Left ventricle myocardium inferior (tissue), 1 donor: ENCODE data around the gene PGBD5. TPM values are rescaled to one million over a fixed set of nuclear protein-coding genes. Genes with fewer than 3 reads are reported as not detected.
"Not testable (repeated sequence)": the region's sequence is repeated elsewhere in the genome, so short reads cannot be mapped to it uniquely, and the experiment has no call there.

ENCODE experiments used
- DNase-seq: peaks from one replicate; pipeline ENCODE4 v3.0.0-alpha.2; 2020
- H3K27ac ChIP-seq: fragments of 200-600 bp; replicated peaks from 2 replicates; pipeline ENCODE4 v1.8.0; 2021
- H3K27me3 ChIP-seq: fragments of 200-600 bp; 2 replicates; pipeline ENCODE4 v1.8.0; 2021; ENCODE audit warnings: low read depth
- H3K36me3 ChIP-seq: fragments of 200-600 bp; 2 replicates; pipeline ENCODE4 v1.8.0; 2021
- H3K4me1 ChIP-seq: fragments of 200-600 bp; 2 replicates; pipeline ENCODE4 v1.8.0; 2021
- H3K4me3 ChIP-seq: fragments of 200-600 bp; 2 replicates; pipeline ENCODE4 v1.8.0; 2021; ENCODE audit warnings: mild to moderate bottlenecking, moderate library complexity
- H3K9me3 ChIP-seq: fragments of 200-600 bp; replicated peaks from 2 replicates; pipeline ENCODE4 v1.8.0; 2021
- CTCF ChIP-seq: fragments of 200-600 bp; IDR thresholded peaks from 2 replicates; pipeline ENCODE4 v1.8.0; 2021; ENCODE audit warnings: antibody characterized with exemption, mild to moderate bottlenecking, borderline replicate concordance
- intact Hi-C: fragments of 100-400 bp; cut with micrococcal nuclease; formaldehyde crosslinking; loops from one replicate; pipeline ENCODE4 v1.11.0; 2022
- long read RNA-seq: library from polyadenylated mRNA; unstranded; transcript quantifications from one replicate; pipeline ENCODE4 v2.0.0, GENCODE V29; 2021
- total RNA-seq: library from RNA; stranded (reverse); fragmentation: NEBNext Ultra II Directional; extraction: Animal tissue kit (Norgen Biotek cat#: 25700); gene quantifications from one replicate; pipeline ENCODE4 v1.2.1, GENCODE V29; 2021
- donor health status: DM: no; HTN: yes; CAD: no; lungs with severe emphysema.

Gene PGBD5
- 10.6 TPM for total RNA-seq
- long read RNA-seq, full-length matches to known transcripts, result 26 of 30 reads
- long read RNA-seq, partial matches to known transcripts, result 0 of 30 reads
- long read RNA-seq, other reads (novel, unspliced or antisense), result 4 of 30 reads

DNA sequence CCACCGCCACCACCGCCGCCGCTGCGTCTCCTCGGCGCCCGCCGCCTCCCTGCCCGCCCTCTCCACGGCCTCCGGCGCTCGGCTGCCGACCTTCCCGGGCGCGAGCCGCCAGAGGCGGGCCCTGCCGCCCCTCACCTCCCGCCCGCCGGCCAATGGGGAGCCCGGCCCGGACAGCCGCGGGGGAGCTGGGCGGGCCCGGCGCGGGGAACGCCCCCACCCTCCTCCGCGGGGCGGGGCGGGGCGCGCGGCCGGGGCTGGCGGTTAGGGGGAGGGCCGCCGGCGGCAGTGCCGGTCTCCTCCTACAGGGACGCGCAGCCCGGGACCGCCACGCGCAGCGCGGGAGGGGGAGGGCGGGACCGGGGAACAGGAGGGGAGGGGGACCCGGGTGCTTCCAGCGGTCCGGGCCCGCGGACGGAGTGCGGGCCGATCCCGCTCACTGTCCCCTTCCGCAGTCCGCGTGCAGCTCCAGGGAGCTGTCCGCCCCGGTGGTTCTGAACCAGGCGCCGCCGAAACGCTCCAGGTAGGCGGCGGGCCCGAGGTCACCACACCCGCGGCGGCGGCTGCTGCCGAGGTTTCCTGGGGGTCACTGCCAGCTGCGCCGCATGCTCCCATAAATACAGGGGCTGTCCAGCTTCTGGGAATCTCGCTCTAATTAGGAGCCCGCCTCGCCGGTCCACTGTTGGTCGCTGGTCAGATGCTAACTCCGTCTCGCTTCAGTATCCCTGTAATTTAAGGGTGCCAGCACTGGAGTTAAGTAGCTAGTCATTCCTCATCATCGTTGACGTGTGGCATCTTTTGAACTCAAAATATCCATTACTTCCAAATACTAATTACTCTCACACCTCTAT, at the start of gene PGBD5:
PGBD5 (minus strand) TSS at position 87 of the 848 bp plus-strand sequence. CDS start 404 bp downstream, outside the sequence.
- Histone ChIP-seq H3K4me3 (peak within 1 kb of the TSS; percentile 70), H3K27ac (peak within 1 kb of the TSS; percentile 46), H3K27me3 (peaks cover 64% of the 10 kb centered on the region), H3K4me1 (peaks cover 35% of the 10 kb centered on the region), H3K36me3 (no peaks in the 10 kb centered on the region), H3K9me3 (no peaks in the 10 kb centered on the region)
- peak; percentile 32 for TF ChIP-seq CTCF
- DNase-seq, result peak; percentile 72
- intact Hi-C loops, result no loop called here

GRCh38 chr1:230474924-230475323, 48.8 kb upstream of the PGBD5 start:
- Histone ChIP-seq H3K27me3 (peaks cover 27% of the 10 kb centered on the region), H3K9me3 (peaks cover 23% of the 10 kb centered on the region)
- H3K27ac ChIP-seq, DNase-seq, intact Hi-C loops, H3K4me1 ChIP-seq, H3K36me3 ChIP-seq, H3K4me3 ChIP-seq: not testable (repeated sequence)

- not testable (repeated sequence) for H3K27ac ChIP-seq
These were observed 44.6 kb upstream of the PGBD5 start for GRCh38 chr1:230470750-230471149.

GRCh38 chr1:230469271-230469670, 43.1 kb upstream of the PGBD5 start:
- H3K27me3 ChIP-seq, result no peaks in the 10 kb centered on the region
- H3K36me3 ChIP-seq, result no peaks in the 10 kb centered on the region
- H3K4me1 ChIP-seq, result peaks cover 11% of the 10 kb centered on the region
- DNase-seq, result no peak
- H3K4me3 ChIP-seq, result no peak overlapping the region
- peaks cover 25% of the 10 kb centered on the region for H3K9me3 ChIP-seq
- no peak overlapping the region for H3K27ac ChIP-seq
- intact Hi-C loops, result no loop called here
- no peak for TF ChIP-seq CTCF

More at GRCh38 chr1:230470750-230471149, 44.6 kb upstream of the PGBD5 start:
- H3K27me3 ChIP-seq, intact Hi-C loops, H3K36me3 ChIP-seq, H3K4me1 ChIP-seq, H3K4me3 ChIP-seq, DNase-seq: not testable (repeated sequence)
- H3K9me3 ChIP-seq, result peaks cover 25% of the 10 kb centered on the region

- Histone ChIP-seq H3K4me1 (peaks cover 23% of the 10 kb centered on the region), H3K27ac (no peak overlapping the region), H3K27me3 (peaks cover under 1% of the 10 kb centered on the region), H3K9me3 (peaks cover 8% of the 10 kb centered on the region), H3K4me3 (no peak overlapping the region), H3K36me3 (no peaks in the 10 kb centered on the region)
- intact Hi-C loops, result no loop called here
- DNase-seq, result no peak
- no peak for TF ChIP-seq CTCF
These were observed 39.6 kb upstream of the PGBD5 start for GRCh38 chr1:230465691-230466090.

DNA sequence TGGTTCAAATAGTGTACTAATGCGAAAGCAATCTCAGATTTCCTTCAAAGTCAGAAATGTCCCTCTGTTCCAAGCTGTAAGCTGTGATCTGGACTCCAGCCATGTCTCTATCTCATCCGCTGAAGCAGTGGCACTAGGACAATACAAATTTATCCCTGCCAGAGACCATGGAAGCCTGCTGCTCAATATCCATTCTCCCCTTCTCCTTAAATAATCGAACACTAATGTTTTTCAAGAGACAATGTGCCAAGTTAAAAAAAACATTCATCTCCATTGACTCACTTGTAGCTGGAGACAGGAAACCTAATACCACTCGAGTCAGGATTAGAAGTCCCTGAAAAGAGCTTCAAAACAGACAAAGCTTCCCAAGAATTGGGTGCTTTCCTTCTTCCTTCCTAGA, 38.5 kb upstream of the PGBD5 start:
- no peak for TF ChIP-seq CTCF
- Histone ChIP-seq H3K9me3 (peaks cover 6% of the 10 kb centered on the region), H3K36me3 (no peaks in the 10 kb centered on the region), H3K27ac (peak overlapping the region; percentile 8), H3K27me3 (peaks cover 5% of the 10 kb centered on the region), H3K4me3 (no peak overlapping the region), H3K4me1 (peaks cover 23% of the 10 kb centered on the region)
- intact Hi-C loops, result no loop called here
- DNase-seq, result no peak
